HEK293 (cell line): ENCODE results near the gene STK38.

ENCODE experiments used
- CTCF ChIA-PET: fragments of 350-600 bp; formaldehyde crosslinking; extraction: SDS; loops from one replicate; lab custom pipeline; 2021; ENCODE audit warnings: antibody characterized with exemption; lab: Yijun Ruan, JAX
- POLR2A ChIA-PET: fragments of 300-600 bp; formaldehyde crosslinking; extraction: SDS; loops from one replicate; lab custom pipeline; 2020; ENCODE audit warnings: antibody characterized with exemption, inconsistent platforms; lab: Yijun Ruan, JAX
- H3K27ac ChIP-seq: fragments of 200-500 bp; sonication (Bioruptor generic); 2 replicates; pipeline ENCODE4 v1.5.1; 2014; ENCODE audit warnings: low read depth, low read length, control low read depth, inconsistent platforms; ENCODE audit errors: extremely low read depth
- H3K36me3 ChIP-seq, 2 experiments: fragments of 200-500 bp in 1 of 2; sonication (Bioruptor generic) in 1 of 2; 1 replicate in 1 of 2; 2 replicates in 1 of 2; pipeline ENCODE4 v1.5.1; 2014 to 2017; ENCODE audit warnings: inconsistent platforms in 2 of 2, low read length in 2 of 2; ENCODE audit not compliant: control insufficient read depth in 2 of 2, insufficient read depth in 1 of 2
- H3K4me1 ChIP-seq: fragments of 200-500 bp; sonication (Bioruptor generic); 2 replicates; pipeline ENCODE4 v1.5.1; 2014; ENCODE audit warnings: mild to moderate bottlenecking, low read length, inconsistent platforms; ENCODE audit not compliant: control insufficient read depth, insufficient read depth
- H3K4me3 ChIP-seq: 2 replicates; pipeline ENCODE4 v1.5.1; 2011; ENCODE audit warnings: low read depth, mild to moderate bottlenecking, control low read depth, low read length, moderate library complexity
- H3K9me3 ChIP-seq: fragments of 200-500 bp; sonication (Bioruptor generic); 2 replicates; pipeline ENCODE4 v1.5.1; 2014; ENCODE audit warnings: low read depth, low read length, inconsistent platforms; ENCODE audit not compliant: control insufficient read depth, insufficient read depth
- KLF7 ChIP-seq: fragments of 450-650 bp; formaldehyde crosslinking; IDR thresholded peaks from 2 replicates; pipeline ENCODE4 v1.5.1; 2016; ENCODE audit warnings: missing biosample characterization, missing genetic modification characterization, borderline replicate concordance
- PBX3 ChIP-seq: sonication (generic); formaldehyde crosslinking; IDR thresholded peaks from 2 replicates; pipeline ENCODE4 v1.8.1; 2022; ENCODE audit warnings: mild to moderate bottlenecking, moderate library complexity, missing genetic modification reagents
- SP2 ChIP-seq: fragments of 450-650 bp; formaldehyde crosslinking; IDR thresholded peaks from 2 replicates; pipeline ENCODE4 v1.5.1; 2016; ENCODE audit warnings: missing biosample characterization, missing genetic modification characterization
- TCF7L2 ChIP-seq: IDR thresholded peaks from 2 replicates; pipeline ENCODE4 v1.6.1; 2011; ENCODE audit warnings: low read depth, mild to moderate bottlenecking, inconsistent platforms, low read length, moderate library complexity, borderline replicate concordance
- YY1 ChIP-seq: fragments of 450-650 bp; formaldehyde crosslinking; IDR thresholded peaks from 2 replicates; pipeline ENCODE4 v1.5.1; 2018; ENCODE audit warnings: missing biosample characterization, missing genetic modification characterization
- YY2 ChIP-seq: fragments of 450-650 bp; formaldehyde crosslinking; IDR thresholded peaks from 2 replicates; pipeline ENCODE4 v1.5.1; 2016; ENCODE audit warnings: missing biosample characterization, missing genetic modification characterization
- ZNF114 ChIP-seq: fragments of 450-650 bp; formaldehyde crosslinking; IDR thresholded peaks from 2 replicates; pipeline ENCODE4 v1.5.0; 2017; ENCODE audit warnings: missing biosample characterization, missing genetic modification characterization
- ZNF146 ChIP-seq: fragments of 450-650 bp; formaldehyde crosslinking; IDR thresholded peaks from 2 replicates; pipeline ENCODE4 v1.5.1; 2016; ENCODE audit warnings: missing biosample characterization, missing genetic modification characterization
- ZNF155 ChIP-seq: fragments of 450-650 bp; formaldehyde crosslinking; IDR thresholded peaks from 2 replicates; pipeline ENCODE4 v1.5.1; 2016; ENCODE audit warnings: missing biosample characterization, missing genetic modification characterization
- ZNF2 ChIP-seq: fragments of 450-650 bp; formaldehyde crosslinking; IDR thresholded peaks from 2 replicates; pipeline ENCODE4 v1.5.1; 2016; ENCODE audit warnings: missing biosample characterization, missing genetic modification characterization
- ZNF202 ChIP-seq: fragments of 450-650 bp; formaldehyde crosslinking; IDR thresholded peaks from 2 replicates; pipeline ENCODE4 v1.5.1; 2016; ENCODE audit warnings: missing biosample characterization, missing genetic modification characterization, borderline replicate concordance
- ZNF248 ChIP-seq: fragments of 450-650 bp; formaldehyde crosslinking; IDR thresholded peaks from 2 replicates; pipeline ENCODE4 v1.5.1; 2017; ENCODE audit warnings: missing biosample characterization, missing genetic modification characterization
- ZNF26 ChIP-seq: fragments of 450-650 bp; formaldehyde crosslinking; IDR thresholded peaks from 2 replicates; pipeline ENCODE4 v1.5.1; 2016; ENCODE audit warnings: missing biosample characterization, missing genetic modification characterization
- ZNF280D ChIP-seq: fragments of 450-650 bp; formaldehyde crosslinking; IDR thresholded peaks from 2 replicates; pipeline ENCODE4 v1.5.1; 2016; ENCODE audit warnings: missing biosample characterization, missing genetic modification characterization
- ZNF423 ChIP-seq: fragments of 450-650 bp; formaldehyde crosslinking; IDR thresholded peaks from 2 replicates; pipeline ENCODE4 v1.5.1; 2016; ENCODE audit warnings: missing biosample characterization, missing genetic modification characterization
- ZNF596 ChIP-seq: fragments of 450-650 bp; IDR thresholded peaks from 2 replicates; pipeline ENCODE4 v1.5.0; 2018; ENCODE audit warnings: missing biosample characterization, mild to moderate bottlenecking, missing genetic modification characterization, moderate library complexity
- ZNF610 ChIP-seq: fragments of 450-650 bp; formaldehyde crosslinking; IDR thresholded peaks from 2 replicates; pipeline ENCODE4 v1.5.1; 2016; ENCODE audit warnings: missing biosample characterization, missing genetic modification characterization, borderline replicate concordance
- ZNF623 ChIP-seq: fragments of 450-650 bp; formaldehyde crosslinking; IDR thresholded peaks from 2 replicates; pipeline ENCODE4 v1.5.1; 2016; ENCODE audit warnings: missing biosample characterization, missing genetic modification characterization
- ZNF629 ChIP-seq: fragments of 450-650 bp; formaldehyde crosslinking; IDR thresholded peaks from 2 replicates; pipeline ENCODE4 v1.5.1; 2017; ENCODE audit warnings: missing biosample characterization, missing genetic modification characterization

Gene STK38

GRCh38 chr6:36479256-36479655, 68.0 kb downstream of the STK38 start:
- H3K27ac ChIP-seq = no peak overlapping the region
- ChIA-PET POLR2A (interaction anchor here (0.8 kb wide), 1 partner anchor 38 kb away, joined by 3 read pairs; no protein-coding TSS in a partner anchor), CTCF (interaction anchor here (0.6 to 0.9 kb wide), 2 partner anchors 35 to 105 kb away, joined by 3 read pairs; no protein-coding TSS in a partner anchor)
- H3K9me3 ChIP-seq = no peaks in the 10 kb centered on the region
- no peaks in the 10 kb centered on the region for H3K4me1 ChIP-seq
- no peak for TF ChIP-seq PBX3
- TF ChIP-seq ZNF610 (tag by site-specific recombination) = no peak
- TF ChIP-seq ZNF114 (tag by site-specific recombination) = no peak
- TF ChIP-seq YY1 = no peak
- TF ChIP-seq ZNF26 (tag by site-specific recombination) = no peak
- no peak for TF ChIP-seq ZNF280D (tag by site-specific recombination)
- no peak for TF ChIP-seq ZNF202 (tag by site-specific recombination)
- TF ChIP-seq ZNF155 = no peak
- no peak for TF ChIP-seq TCF7L2
- TF ChIP-seq KLF7 = no peak
- no peak for TF ChIP-seq ZNF596 (tag by site-specific recombination)
- no peak for TF ChIP-seq ZNF2
- no peak for TF ChIP-seq SP2 (tag by site-specific recombination)
- TF ChIP-seq ZNF623 (tag by site-specific recombination) = no peak
- no peak for TF ChIP-seq ZNF146 (tag by site-specific recombination)
- peaks cover 40 to 43% of the 10 kb centered on the region in 2 experiments for H3K36me3 ChIP-seq
- H3K4me3 ChIP-seq = no peak overlapping the region

GRCh38 chr6:36478051-36478526, 69.2 kb downstream of the STK38 start:
- POLR2A ChIA-PET = interaction anchor here (0.6 to 1.4 kb wide), 4 partner anchors 9 to 101 kb away, joined by 3 to 6 read pairs (median 3); no protein-coding TSS in a partner anchor
- CTCF ChIA-PET = no interaction called here
- no peaks in the 10 kb centered on the region for H3K9me3 ChIP-seq
- TF ChIP-seq ZNF248 (tag by site-specific recombination) = no peak
- H3K27ac ChIP-seq = no peak overlapping the region
- peaks cover 35 to 40% of the 10 kb centered on the region in 2 experiments for H3K36me3 ChIP-seq
- H3K4me3 ChIP-seq = no peak overlapping the region
- H3K4me1 ChIP-seq = no peaks in the 10 kb centered on the region

- TF ChIP-seq ZNF629 (tag by site-specific recombination) = no peak
- no peak for TF ChIP-seq YY2 (tag by site-specific recombination)
- no peak for TF ChIP-seq ZNF423 (tag by site-specific recombination)
- ChIA-PET POLR2A (interaction anchor here (0.7 kb wide), 1 partner anchor 8 kb away, joined by 3 read pairs; no protein-coding TSS in a partner anchor), CTCF (interaction anchor here (0.6 to 1.1 kb wide), 2 partner anchors 111 to 183 kb away, joined by 3 to 4 read pairs; no protein-coding TSS in a partner anchor)
- Histone ChIP-seq H3K36me3 (peaks cover 15 to 30% of the 10 kb centered on the region in 2 experiments; a peak in 2 of 3 replicates), H3K9me3 (no peaks in the 10 kb centered on the region), H3K4me3 (no peak overlapping the region), H3K27ac (no peak overlapping the region), H3K4me1 (no peaks in the 10 kb centered on the region)
These were observed 77.3 kb downstream of the STK38 start for GRCh38 chr6:36469946-36470345.
